ENCODE data around the gene CCDC197.

DNA sequence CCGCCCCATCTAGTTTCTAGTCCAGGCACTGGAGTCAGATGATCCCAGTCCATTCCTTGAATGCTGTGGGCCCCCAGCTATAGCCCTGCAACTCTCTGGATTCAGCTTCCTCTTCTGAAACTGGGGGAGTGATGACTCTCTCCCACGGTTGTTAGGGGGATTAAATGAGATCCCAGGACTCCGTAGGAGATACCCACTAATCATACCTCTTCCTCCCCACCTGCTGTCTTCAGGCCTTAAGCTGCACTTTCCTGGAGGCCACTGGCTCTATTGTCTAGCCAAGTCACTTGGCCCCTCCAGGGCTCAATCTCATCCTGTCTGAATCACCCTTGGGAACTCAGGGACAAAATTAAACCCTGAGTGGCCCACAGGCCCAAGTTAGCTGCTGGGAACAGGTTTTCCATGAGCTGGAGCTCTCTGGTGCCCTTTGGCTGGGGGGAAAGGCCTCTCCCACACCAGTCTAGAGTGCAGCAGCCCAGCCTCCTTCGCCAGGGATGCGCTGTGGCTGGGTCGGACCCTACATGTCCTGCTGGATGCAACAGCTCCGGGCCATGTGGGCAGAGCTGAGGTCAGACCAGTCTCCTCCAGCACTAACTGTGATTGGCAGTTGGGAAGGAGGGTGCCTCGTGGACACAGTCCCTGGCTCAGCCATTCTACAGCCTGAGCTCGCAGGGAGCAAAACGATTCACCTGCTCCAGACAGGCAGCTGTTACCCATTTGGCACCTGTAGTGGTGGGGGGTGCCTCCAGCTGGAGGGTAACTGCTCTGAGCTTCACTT is 14.7 kb upstream of the CCDC197 start:
- TF ChIP-seq POLR2A (IDR thresholded peaks at IDR 0.05; ENCODE audit: extremely low read depth, insufficient read length) (no peak), CTCF (IDR thresholded peaks at IDR 0.05; ENCODE audit: low read depth, low read length) (no peak)
